Vagina (tissue), 2 donors: ENCODE results near the gene RGL1. TPM values are rescaled to one million over a fixed set of nuclear protein-coding genes. Genes with fewer than 3 reads are reported as not detected.
A peak's percentile ranks its signal among the peaks of the same experiment; 100 is the strongest.

ENCODE experiments used
- DNase-seq, 2 donors: peaks; one replicate each; pipeline ENCODE4 v3.0.0-alpha.2; 2017; ENCODE audit errors: extremely low spot score in 2 of 2
- H3K27ac ChIP-seq: fragments of 200-600 bp; sonication (generic); one replicate; pipeline ENCODE4 v1.5.1; 2019
- H3K27me3 ChIP-seq: fragments of 200-600 bp; sonication (generic); one replicate; pipeline ENCODE4 v1.5.1; 2019
- H3K36me3 ChIP-seq, 2 donors: fragments of 200-600 bp; sonication (generic); one replicate each; pipeline ENCODE4 v1.5.1; 2017 to 2019
- H3K4me1 ChIP-seq: fragments of 200-600 bp; sonication (generic); one replicate; pipeline ENCODE4 v1.5.1; 2019
- H3K4me3 ChIP-seq, 2 donors: fragments of 200-600 bp; sonication (generic); 1 replicate in 1 of 2; 2 replicates in 1 of 2; pipeline ENCODE4 v1.5.1; 2016 to 2019
- H3K9me3 ChIP-seq: fragments of 200-600 bp; sonication (generic); one replicate; pipeline ENCODE4 v1.5.1; 2019
- POLR2A ChIP-seq, 2 donors: fragments of 450-650 bp; IDR thresholded peaks; one replicate each; pipeline ENCODE4 v1.6.1; 2017; ENCODE audit warnings: antibody characterized with exemption in 2 of 2, mild to moderate bottlenecking in 2 of 2, moderate library complexity in 2 of 2
- POLR2AphosphoS5 ChIP-seq, 2 donors: sonication (generic); formaldehyde crosslinking; IDR thresholded peaks; one replicate each; pipeline ENCODE4 v1.9.0; 2017; ENCODE audit warnings: antibody characterized with exemption in 2 of 2, mild to moderate bottlenecking in 2 of 2, low read depth in 1 of 2; ENCODE audit not compliant: insufficient read depth in 1 of 2
- intact Hi-C: fragments of 100-400 bp; cut with DNase I; formaldehyde crosslinking; loops from one replicate; pipeline ENCODE4 v1.15.1; 2023
- total RNA-seq: library from RNA; depleted of rRNA; stranded (reverse); fragments of >200 nt; gene quantifications from one replicate; pipeline ENCODE4 v1.2.3, GENCODE V29; 2016
- TF ChIP-seq, protein P1 (sequence below), 3 experiments: fragments of 450-650 bp in 2 of 3; fragments of 200-600 bp in 1 of 3; sonication (generic) in 1 of 3; IDR thresholded peaks; one replicate each; pipeline ENCODE4 v1.5.1; 2017 to 2019; ENCODE audit warnings: antibody characterized with exemption in 3 of 3, mild to moderate bottlenecking in 2 of 3, moderate library complexity in 2 of 3

RGL1 gene
- total RNA-seq, 1 donor from 2014 or later: 23.1 TPM

DNA sequence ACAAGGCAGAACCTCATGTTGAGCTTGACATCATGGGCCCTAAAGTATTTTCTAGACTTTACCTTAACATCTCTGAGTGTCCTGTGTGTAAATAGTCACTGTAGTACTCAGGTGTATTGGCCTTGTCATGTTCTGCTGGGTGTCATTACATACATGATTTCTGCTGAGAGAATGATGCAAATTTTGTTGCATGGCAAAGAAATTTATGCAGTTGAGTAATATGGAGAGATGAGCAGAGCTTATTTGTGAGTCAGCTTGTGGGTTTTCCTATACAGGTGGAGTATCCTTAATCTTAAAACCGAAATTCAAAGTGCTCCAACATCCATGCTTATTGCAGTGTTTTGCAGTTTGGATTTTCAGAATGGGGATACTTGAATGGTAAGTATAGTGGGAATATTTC, 36.6 kb downstream of the RGL1 start:
- TF ChIP-seq POLR2A (IDR thresholded peaks at IDR 0.05) (no peak), POLR2AphosphoS5 (IDR thresholded peaks at IDR 0.05; ENCODE audit: insufficient read depth in 1 of 2, low read depth in 1 of 2) (no peak)
- TF ChIP-seq, protein P1, sequence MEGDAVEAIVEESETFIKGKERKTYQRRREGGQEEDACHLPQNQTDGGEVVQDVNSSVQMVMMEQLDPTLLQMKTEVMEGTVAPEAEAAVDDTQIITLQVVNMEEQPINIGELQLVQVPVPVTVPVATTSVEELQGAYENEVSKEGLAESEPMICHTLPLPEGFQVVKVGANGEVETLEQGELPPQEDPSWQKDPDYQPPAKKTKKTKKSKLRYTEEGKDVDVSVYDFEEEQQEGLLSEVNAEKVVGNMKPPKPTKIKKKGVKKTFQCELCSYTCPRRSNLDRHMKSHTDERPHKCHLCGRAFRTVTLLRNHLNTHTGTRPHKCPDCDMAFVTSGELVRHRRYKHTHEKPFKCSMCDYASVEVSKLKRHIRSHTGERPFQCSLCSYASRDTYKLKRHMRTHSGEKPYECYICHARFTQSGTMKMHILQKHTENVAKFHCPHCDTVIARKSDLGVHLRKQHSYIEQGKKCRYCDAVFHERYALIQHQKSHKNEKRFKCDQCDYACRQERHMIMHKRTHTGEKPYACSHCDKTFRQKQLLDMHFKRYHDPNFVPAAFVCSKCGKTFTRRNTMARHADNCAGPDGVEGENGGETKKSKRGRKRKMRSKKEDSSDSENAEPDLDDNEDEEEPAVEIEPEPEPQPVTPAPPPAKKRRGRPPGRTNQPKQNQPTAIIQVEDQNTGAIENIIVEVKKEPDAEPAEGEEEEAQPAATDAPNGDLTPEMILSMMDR (IDR thresholded peaks at IDR 0.05): no peak
- Histone ChIP-seq H3K4me1 (peaks cover 20% of the 10 kb centered on the region), H3K9me3 (no peaks in the 10 kb centered on the region), H3K27me3 (no peaks in the 10 kb centered on the region), H3K4me3 (no peak overlapping the region), H3K36me3 (no peaks in the 10 kb centered on the region), H3K27ac (peak overlapping the region; percentile 16)
- DNase-seq: no peak
- intact Hi-C loops: no loop called here

DNA sequence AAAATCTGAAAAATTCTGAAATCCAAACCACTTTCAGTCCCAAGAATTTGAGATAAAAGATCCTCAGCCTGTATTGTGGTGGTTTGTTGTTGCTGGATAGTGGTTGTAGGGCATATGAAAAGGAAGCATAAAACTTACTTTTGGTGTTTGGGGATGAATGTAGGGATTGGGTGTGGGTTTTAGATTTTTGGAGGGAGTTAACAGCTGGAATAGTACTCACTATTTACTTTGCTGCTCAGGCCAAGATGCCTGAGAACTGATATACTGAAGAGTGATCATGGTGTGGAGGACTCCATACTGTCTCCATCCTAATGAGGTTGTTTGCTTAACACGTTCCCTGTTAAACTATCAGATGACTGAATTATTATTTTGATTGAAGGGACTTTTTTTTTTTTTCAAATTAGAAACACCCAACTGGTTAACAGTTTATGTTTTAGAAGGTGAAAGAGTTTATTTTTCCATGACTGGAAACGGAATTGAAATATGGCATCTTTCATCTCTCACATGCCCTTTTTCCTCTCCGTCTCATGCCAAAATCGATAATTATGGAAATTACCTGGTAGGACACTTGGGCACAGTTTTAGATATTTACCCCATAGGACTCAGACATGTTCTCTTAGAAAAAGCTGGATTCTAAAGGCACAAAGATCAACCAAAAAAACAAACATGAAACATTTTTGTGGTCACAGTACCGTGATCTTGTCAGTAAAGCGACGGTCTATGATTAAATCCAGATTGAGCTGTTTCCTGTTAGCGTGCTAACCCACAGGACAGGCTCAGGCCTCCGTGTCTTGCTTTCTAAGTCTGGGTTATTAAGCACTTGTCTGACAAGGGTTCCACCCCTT, 37.3 kb downstream of the RGL1 start:
- intact Hi-C loops: no loop called here
- H3K36me3 ChIP-seq: no peaks in the 10 kb centered on the region
- H3K4me3 ChIP-seq: no peak overlapping the region
- no peaks in the 10 kb centered on the region for H3K9me3 ChIP-seq
- peak overlapping the region; percentile 16 for H3K27ac ChIP-seq
- TF ChIP-seq, protein P1 (IDR thresholded peaks at IDR 0.05): no peak
- no peak for TF ChIP-seq POLR2A (IDR thresholded peaks at IDR 0.05)
- peak in 1 of 2 donors; percentile 26 for TF ChIP-seq POLR2AphosphoS5 (IDR thresholded peaks at IDR 0.05; ENCODE audit: insufficient read depth in 1 of 2, low read depth in 1 of 2)
- no peaks in the 10 kb centered on the region for H3K27me3 ChIP-seq
- H3K4me1 ChIP-seq: peaks cover 20% of the 10 kb centered on the region
- DNase-seq: no peak

DNA sequence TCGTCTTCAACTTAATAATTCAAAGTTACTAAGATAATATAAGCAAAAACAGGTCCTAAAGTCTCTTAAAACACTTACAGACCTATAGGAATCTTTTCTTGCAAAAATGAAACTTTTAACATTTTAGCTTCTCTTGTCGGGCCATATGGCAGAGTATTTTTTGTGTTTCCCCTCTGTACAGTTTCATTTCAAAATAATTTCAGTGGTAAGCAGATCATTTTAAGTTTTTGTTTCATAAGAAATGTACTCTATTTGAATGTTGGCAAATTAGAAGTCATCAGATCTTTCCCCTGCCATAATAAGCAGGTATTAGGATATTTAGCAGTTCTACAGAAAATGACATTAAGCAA, 37.9 kb downstream of the RGL1 start:
- Histone ChIP-seq H3K36me3 (no peaks in the 10 kb centered on the region), H3K4me1 (peaks cover 20% of the 10 kb centered on the region), H3K27me3 (no peaks in the 10 kb centered on the region), H3K9me3 (no peaks in the 10 kb centered on the region), H3K4me3 (no peak overlapping the region), H3K27ac (peak overlapping the region; percentile 13)
- TF ChIP-seq POLR2A (IDR thresholded peaks at IDR 0.05) (no peak), POLR2AphosphoS5 (IDR thresholded peaks at IDR 0.05; ENCODE audit: insufficient read depth in 1 of 2, low read depth in 1 of 2) (peak in 1 of 2 donors; percentile 3)
- TF ChIP-seq, protein P1 (IDR thresholded peaks at IDR 0.05): no peak
- intact Hi-C loops: no loop called here
- DNase-seq: no peak

DNA sequence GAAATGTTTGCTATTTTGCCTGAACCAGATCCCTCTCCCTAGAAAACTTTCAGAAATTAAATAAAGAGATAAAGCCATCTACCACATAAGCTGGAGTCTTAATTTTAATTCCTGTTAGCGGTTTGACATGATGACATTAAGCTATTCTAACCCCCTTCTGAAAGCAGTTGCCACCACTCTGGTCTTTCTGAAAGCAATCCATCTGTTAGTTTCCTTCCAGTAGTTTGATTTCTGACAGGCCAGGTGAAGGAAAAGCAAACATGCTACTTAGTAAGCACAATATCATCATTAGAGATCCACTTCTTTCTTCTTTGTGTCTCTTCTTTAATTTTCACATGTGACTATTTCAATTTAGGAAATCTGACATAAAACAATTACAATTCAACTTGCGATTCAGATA, 39.9 kb downstream of the RGL1 start:
- Histone ChIP-seq H3K4me3 (no peak overlapping the region), H3K4me1 (peaks cover 20% of the 10 kb centered on the region), H3K36me3 (no peaks in the 10 kb centered on the region), H3K9me3 (no peaks in the 10 kb centered on the region), H3K27me3 (no peaks in the 10 kb centered on the region), H3K27ac (no peak overlapping the region)
- TF ChIP-seq, protein P1 (IDR thresholded peaks at IDR 0.05): no peak
- TF ChIP-seq POLR2A (IDR thresholded peaks at IDR 0.05) (no peak), POLR2AphosphoS5 (IDR thresholded peaks at IDR 0.05; ENCODE audit: insufficient read depth in 1 of 2, low read depth in 1 of 2) (no peak)
- DNase-seq: no peak
- intact Hi-C loops: no loop called here

DNA sequence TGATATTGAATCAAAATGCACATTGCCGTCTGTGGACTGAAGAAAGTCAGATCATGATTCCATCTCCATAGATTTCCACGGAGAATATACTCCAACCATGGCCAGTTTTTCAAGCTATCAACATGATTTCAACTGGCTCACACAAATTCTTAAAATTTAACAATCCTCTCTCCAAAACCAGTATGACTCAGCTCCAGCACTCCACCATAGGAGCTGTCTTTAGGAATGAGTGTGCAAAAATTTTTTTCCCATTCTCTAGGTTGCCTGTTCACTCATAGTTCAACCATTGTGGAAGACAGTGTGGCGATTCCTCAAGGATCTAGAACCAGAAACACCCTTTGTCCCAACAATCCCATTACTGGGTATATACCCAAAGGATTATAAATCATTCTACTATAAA, 40.8 kb downstream of the RGL1 start:
- Histone ChIP-seq H3K4me1 (peaks cover 20% of the 10 kb centered on the region), H3K27me3 (no peaks in the 10 kb centered on the region), H3K36me3 (no peaks in the 10 kb centered on the region), H3K4me3 (no peak overlapping the region), H3K27ac (no peak overlapping the region), H3K9me3 (no peaks in the 10 kb centered on the region)
- TF ChIP-seq POLR2AphosphoS5 (IDR thresholded peaks at IDR 0.05; ENCODE audit: insufficient read depth in 1 of 2, low read depth in 1 of 2) (no peak), POLR2A (IDR thresholded peaks at IDR 0.05) (no peak)
- TF ChIP-seq, protein P1 (IDR thresholded peaks at IDR 0.05): no peak
- no peak for DNase-seq
- intact Hi-C loops: no loop called here
